ENCODE data around the gene ERBB4.
"Not testable (repeated sequence)": the region's sequence is repeated elsewhere in the genome, so short reads cannot be mapped to it uniquely, and the experiment has no call there.

Gene ERBB4

GRCh38 chr2:212271583-212271982 lies 267.0 kb downstream of the ERBB4 start:
- DNase-seq: no peak
- peaks cover 0 to 9% of the 10 kb centered on the region in 2 donors for H3K9me3 Mint-ChIP-seq
- no peaks in the 10 kb centered on the region for H3K27me3 Mint-ChIP-seq
- no peak overlapping the region for H3K4me3 Mint-ChIP-seq
- H3K4me1 Mint-ChIP-seq (ENCODE audit: low read depth in 2 of 2): no peaks in the 10 kb centered on the region
- no peaks in the 10 kb centered on the region for H3K36me3 Mint-ChIP-seq (ENCODE audit: insufficient read depth)
- no peak for ATAC-seq (replicated peaks)
- no peak overlapping the region for H3K27ac Mint-ChIP-seq

- H3K36me3 Mint-ChIP-seq (ENCODE audit: insufficient read depth): no peaks in the 10 kb centered on the region
- no peak overlapping the region for H3K27ac Mint-ChIP-seq
- H3K27me3 Mint-ChIP-seq: no peaks in the 10 kb centered on the region
- no peak for ATAC-seq (replicated peaks)
- DNase-seq: no peak
- no peak overlapping the region for H3K4me3 Mint-ChIP-seq
- peaks cover 0 to 9% of the 10 kb centered on the region in 2 donors for H3K9me3 Mint-ChIP-seq
- H3K4me1 Mint-ChIP-seq (ENCODE audit: low read depth in 2 of 2): no peaks in the 10 kb centered on the region
These were observed 269.6 kb downstream of the ERBB4 start for GRCh38 chr2:212269005-212269404.

DNA sequence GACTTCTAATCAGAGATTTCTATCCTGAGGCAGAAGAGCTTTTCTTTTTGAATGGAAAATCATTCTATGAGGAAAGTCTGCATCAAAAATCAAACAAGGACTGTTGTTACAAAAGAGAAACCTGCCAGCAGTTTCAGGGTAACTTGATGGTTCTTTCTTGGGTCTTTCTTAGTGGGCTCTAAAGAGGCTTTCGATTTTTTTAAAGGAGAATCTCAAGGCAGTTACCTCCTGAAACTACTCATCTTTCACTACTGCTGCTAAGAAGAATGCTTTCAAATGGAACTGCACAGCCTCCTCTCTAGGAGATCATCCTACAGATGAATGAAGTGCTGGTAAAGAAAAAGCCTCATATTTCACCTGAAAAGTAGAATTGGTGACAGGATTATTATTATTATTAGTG lies 272.3 kb downstream of the ERBB4 start:
- H3K27me3 Mint-ChIP-seq: no peaks in the 10 kb centered on the region
- no peak for ATAC-seq (replicated peaks)
- H3K4me3 Mint-ChIP-seq: no peak overlapping the region
- DNase-seq: no peak
- peaks cover 0 to 8% of the 10 kb centered on the region in 2 donors for H3K9me3 Mint-ChIP-seq
- H3K36me3 Mint-ChIP-seq (ENCODE audit: insufficient read depth): no peaks in the 10 kb centered on the region
- no peak overlapping the region for H3K27ac Mint-ChIP-seq
- H3K4me1 Mint-ChIP-seq (ENCODE audit: low read depth in 2 of 2): no peaks in the 10 kb centered on the region

- no peak for ATAC-seq (replicated peaks)
- Mint-ChIP-seq H3K4me3 (no peak overlapping the region), H3K4me1 (ENCODE audit: low read depth in 2 of 2) (no peaks in the 10 kb centered on the region), H3K36me3 (ENCODE audit: insufficient read depth) (no peaks in the 10 kb centered on the region), H3K27ac (no peak overlapping the region), H3K27me3 (no peaks in the 10 kb centered on the region), H3K9me3 (peaks cover 0 to 8% of the 10 kb centered on the region in 2 donors)
- DNase-seq: no peak
These were observed 272.8 kb downstream of the ERBB4 start for GRCh38 chr2:212265777-212266176.

- H3K36me3 Mint-ChIP-seq (ENCODE audit: insufficient read depth): no peaks in the 10 kb centered on the region
- no peak for DNase-seq
- H3K9me3 Mint-ChIP-seq: peaks cover 0 to 8% of the 10 kb centered on the region in 2 donors
- ATAC-seq (replicated peaks): no peak
- H3K4me3 Mint-ChIP-seq: no peak overlapping the region
- no peak overlapping the region for H3K27ac Mint-ChIP-seq
- no peaks in the 10 kb centered on the region for H3K27me3 Mint-ChIP-seq
- no peaks in the 10 kb centered on the region for H3K4me1 Mint-ChIP-seq (ENCODE audit: low read depth in 2 of 2)
These were observed 274.4 kb downstream of the ERBB4 start for GRCh38 chr2:212264187-212264586.

DNA sequence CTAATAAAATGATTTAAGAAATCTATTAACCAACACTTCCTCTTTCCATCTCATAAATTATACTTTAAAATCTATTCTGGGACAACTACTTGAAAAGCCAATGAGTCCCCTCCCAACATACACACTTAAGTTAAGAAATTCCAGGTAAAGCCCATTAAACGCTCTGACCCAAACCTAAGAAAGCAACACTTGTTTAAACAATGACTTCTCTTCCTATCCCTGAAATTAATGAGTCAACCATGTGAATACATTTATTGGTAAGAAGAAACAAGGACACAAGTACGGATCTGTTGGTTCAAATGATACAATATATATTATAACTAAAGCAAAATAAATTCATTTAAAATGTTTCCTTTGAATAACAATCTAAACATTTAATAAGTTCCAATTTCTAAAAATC lies 279.4 kb downstream of the ERBB4 start:
- Mint-ChIP-seq H3K27me3 (no peaks in the 10 kb centered on the region), H3K4me3 (no peak overlapping the region), H3K9me3 (peaks cover 0 to 5% of the 10 kb centered on the region in 2 donors), H3K36me3 (ENCODE audit: insufficient read depth) (no peaks in the 10 kb centered on the region), H3K4me1 (ENCODE audit: low read depth in 2 of 2) (no peaks in the 10 kb centered on the region), H3K27ac (no peak overlapping the region)
- ATAC-seq (replicated peaks) (no peak), DNase-seq (no peak)

DNA sequence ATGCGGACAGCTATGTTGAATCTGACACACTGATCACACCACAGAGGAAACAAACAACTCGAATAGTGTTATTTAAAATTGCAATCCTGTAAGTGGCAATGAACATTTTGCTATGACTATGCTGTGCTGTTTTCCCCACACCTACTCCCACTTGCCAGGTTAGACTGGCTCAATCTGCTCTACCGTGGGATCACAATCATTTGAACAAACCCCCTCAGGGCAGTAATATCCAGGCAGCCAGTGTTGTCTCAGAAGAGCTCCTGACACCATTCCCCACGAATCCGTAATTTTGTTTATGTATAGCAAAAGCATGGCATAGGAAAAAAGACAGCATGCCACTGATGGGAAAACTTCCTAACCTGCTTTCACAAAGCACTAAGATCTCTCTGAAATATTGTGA lies 284.3 kb downstream of the ERBB4 start:
- H3K27ac Mint-ChIP-seq: no peak overlapping the region
- no peaks in the 10 kb centered on the region for H3K27me3 Mint-ChIP-seq
- DNase-seq: no peak
- H3K9me3 Mint-ChIP-seq: peaks cover 0 to 4% of the 10 kb centered on the region in 2 donors
- no peaks in the 10 kb centered on the region for H3K4me1 Mint-ChIP-seq (ENCODE audit: low read depth in 2 of 2)
- no peaks in the 10 kb centered on the region for H3K36me3 Mint-ChIP-seq (ENCODE audit: insufficient read depth)
- H3K4me3 Mint-ChIP-seq: no peak overlapping the region
- no peak for ATAC-seq (replicated peaks)

DNA sequence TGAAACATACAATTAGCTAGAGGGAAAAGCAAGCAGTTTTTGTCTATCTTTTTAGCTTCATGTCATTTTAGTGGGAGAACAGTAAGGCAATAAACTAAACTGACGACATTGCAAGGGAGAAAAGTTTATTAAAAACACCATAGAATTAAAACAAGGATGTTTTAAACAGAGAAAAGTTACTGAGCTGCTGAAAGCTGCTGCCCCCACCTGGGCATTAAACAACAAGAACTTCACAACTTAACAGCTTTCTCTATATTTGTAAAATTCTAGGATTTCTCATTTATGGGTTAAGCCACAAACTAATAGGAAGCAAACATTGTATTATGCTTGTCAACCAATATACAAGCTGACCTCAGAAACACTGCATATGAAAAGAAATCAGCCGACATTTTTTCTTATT lies 289.2 kb downstream of the ERBB4 start:
- Mint-ChIP-seq H3K27me3 (no peaks in the 10 kb centered on the region), H3K27ac (no peak overlapping the region), H3K4me1 (ENCODE audit: low read depth in 2 of 2) (no peaks in the 10 kb centered on the region), H3K36me3 (ENCODE audit: insufficient read depth) (no peaks in the 10 kb centered on the region), H3K9me3 (peaks cover 0 to 4% of the 10 kb centered on the region in 2 donors), H3K4me3 (no peak overlapping the region)
- no peak for DNase-seq
- no peak for ATAC-seq (replicated peaks)

DNA sequence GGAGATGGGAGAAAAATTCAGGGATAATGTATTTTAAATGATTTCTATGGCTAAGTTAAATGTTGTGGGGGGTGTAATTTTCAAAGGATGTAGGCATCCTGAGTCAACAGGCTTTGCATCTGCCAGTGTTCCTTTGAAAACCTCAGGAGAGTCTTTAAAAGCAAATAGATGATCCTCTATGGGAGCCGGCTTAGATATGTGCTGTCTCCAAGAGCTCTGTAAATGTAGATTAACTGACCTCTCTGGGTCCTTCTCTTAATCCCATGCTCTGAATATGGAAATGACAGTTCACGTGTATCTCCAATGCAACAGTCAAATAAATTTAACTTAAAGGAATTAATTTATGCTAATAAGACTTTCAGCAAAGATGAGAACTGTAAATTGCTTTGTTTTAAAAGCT lies 292.7 kb downstream of the ERBB4 start:
- peaks cover 0 to 3% of the 10 kb centered on the region in 2 donors for H3K9me3 Mint-ChIP-seq
- no peak for ATAC-seq (replicated peaks)
- no peak overlapping the region for H3K27ac Mint-ChIP-seq
- DNase-seq: no peak
- no peak overlapping the region for H3K4me3 Mint-ChIP-seq
- no peaks in the 10 kb centered on the region for H3K4me1 Mint-ChIP-seq (ENCODE audit: low read depth in 2 of 2)
- no peaks in the 10 kb centered on the region for H3K36me3 Mint-ChIP-seq (ENCODE audit: insufficient read depth)
- H3K27me3 Mint-ChIP-seq: no peaks in the 10 kb centered on the region

GRCh38 chr2:212242724-212243123 lies 295.9 kb downstream of the ERBB4 start:
- no peaks in the 10 kb centered on the region for H3K27me3 Mint-ChIP-seq
- no peaks in the 10 kb centered on the region for H3K36me3 Mint-ChIP-seq (ENCODE audit: insufficient read depth)
- no peak overlapping the region for H3K27ac Mint-ChIP-seq
- H3K4me1 Mint-ChIP-seq (ENCODE audit: low read depth in 2 of 2): no peaks in the 10 kb centered on the region
- no peak for ATAC-seq (replicated peaks)
- peaks cover 0 to 3% of the 10 kb centered on the region in 2 donors for H3K9me3 Mint-ChIP-seq
- H3K4me3 Mint-ChIP-seq: no peak overlapping the region
- DNase-seq: no peak

DNA sequence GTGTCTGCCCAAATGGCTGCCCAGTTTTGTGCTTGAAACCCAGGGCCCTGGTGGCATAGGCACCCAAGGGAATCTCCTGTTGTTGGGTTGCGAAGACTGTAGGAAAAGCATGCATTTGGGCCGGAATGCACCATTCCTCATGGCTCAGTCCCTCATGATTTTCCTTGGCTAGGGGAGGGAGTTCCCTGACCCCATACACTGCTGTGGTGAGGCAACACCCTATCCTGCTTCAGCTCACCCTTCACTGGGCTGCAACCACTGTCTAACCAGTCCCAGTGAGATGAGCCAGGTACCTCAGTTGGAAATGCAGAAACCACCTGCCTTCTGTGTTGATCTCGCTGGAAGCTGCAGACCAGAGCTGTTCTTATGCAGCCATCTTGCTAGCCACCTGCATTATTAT lies 300.4 kb downstream of the ERBB4 start:
- H3K36me3 Mint-ChIP-seq (ENCODE audit: insufficient read depth); H3K27ac Mint-ChIP-seq; H3K27me3 Mint-ChIP-seq; H3K4me1 Mint-ChIP-seq (ENCODE audit: low read depth in 2 of 2); H3K4me3 Mint-ChIP-seq; DNase-seq; ATAC-seq (replicated peaks); H3K9me3 Mint-ChIP-seq: not testable (repeated sequence)

DNA sequence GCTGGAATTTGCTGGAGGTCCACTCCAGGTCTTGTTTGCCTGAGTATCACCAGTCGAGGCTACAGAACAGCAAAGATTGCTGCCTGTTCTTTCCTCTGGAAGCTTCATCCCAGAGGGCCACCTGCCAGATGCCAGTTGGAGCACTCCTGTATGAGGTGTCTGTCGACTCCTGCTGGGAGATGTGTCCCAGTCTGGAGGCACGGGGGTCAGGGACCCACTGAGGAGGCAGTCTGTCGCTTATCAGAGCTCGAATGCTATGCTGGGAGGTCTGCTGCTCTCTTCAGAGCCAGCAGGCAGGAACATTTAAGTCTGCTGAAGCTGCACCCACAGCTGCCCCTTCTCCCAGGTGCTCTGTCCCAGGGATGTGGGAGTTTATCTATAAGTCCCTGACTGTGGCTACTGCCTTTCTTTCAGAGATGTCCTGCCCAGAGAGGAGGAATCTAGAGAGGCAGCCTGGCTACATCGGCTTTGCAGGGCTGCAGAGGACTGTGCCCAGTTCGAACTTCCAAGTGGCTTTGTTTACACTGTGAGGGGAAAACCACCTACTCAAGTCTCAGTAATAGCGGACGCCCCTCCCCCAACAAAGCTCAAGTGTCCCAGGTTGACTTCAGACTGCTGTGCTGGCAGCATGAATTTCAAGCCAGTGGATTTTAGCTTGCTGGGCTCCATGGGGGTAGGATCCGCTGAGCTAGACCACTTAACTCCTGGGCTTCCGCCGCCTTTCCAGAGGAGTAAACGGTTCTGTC lies 301.1 kb downstream of the ERBB4 start:
- H3K9me3 Mint-ChIP-seq: peaks cover 7 to 10% of the 10 kb centered on the region in 2 donors
- no peak overlapping the region for H3K4me3 Mint-ChIP-seq
- no peaks in the 10 kb centered on the region for H3K27me3 Mint-ChIP-seq
- DNase-seq (no peak), ATAC-seq (replicated peaks) (no peak)
- H3K4me1 Mint-ChIP-seq (ENCODE audit: low read depth in 2 of 2): no peaks in the 10 kb centered on the region
- no peak overlapping the region for H3K27ac Mint-ChIP-seq
- H3K36me3 Mint-ChIP-seq (ENCODE audit: insufficient read depth): no peaks in the 10 kb centered on the region

GRCh38 chr2:212228743-212229171 lies 309.8 kb downstream of the ERBB4 start:
- Mint-ChIP-seq H3K4me3 (no peak overlapping the region), H3K4me1 (ENCODE audit: low read depth in 2 of 2) (no peaks in the 10 kb centered on the region), H3K27ac (no peak overlapping the region), H3K27me3 (no peaks in the 10 kb centered on the region), H3K36me3 (ENCODE audit: insufficient read depth) (no peaks in the 10 kb centered on the region), H3K9me3 (peaks cover 7 to 8% of the 10 kb centered on the region in 2 donors)
- no peak for ATAC-seq (replicated peaks)
- DNase-seq: no peak

DNA sequence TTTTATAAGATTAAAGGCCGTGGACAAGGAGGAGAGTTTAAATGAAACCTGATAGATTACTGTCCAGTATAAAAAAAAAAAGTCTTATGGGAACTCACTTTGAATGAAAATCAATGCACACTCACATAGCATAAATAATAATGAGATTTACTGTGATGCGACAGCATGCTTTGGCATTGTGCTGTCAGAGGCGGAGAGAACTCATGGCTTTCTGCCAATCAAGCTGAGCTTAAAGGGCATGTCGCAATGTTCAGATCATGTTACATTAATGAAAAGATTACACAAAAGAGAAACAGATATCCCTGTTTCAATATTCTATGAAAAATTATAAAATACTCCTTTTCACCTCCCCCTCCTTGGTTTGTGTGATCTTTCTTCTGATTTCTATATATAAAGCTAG lies 310.8 kb downstream of the ERBB4 start:
- Mint-ChIP-seq H3K27ac (no peak overlapping the region), H3K4me3 (no peak overlapping the region), H3K36me3 (ENCODE audit: insufficient read depth) (no peaks in the 10 kb centered on the region), H3K27me3 (no peaks in the 10 kb centered on the region), H3K4me1 (ENCODE audit: low read depth in 2 of 2) (no peaks in the 10 kb centered on the region), H3K9me3 (peaks cover 7 to 8% of the 10 kb centered on the region in 2 donors)
- no peak for ATAC-seq (replicated peaks)
- DNase-seq: no peak
